HCT116 (cell line): ENCODE measurements around the gene FAM83G. TPM values are rescaled to one million over a fixed set of nuclear protein-coding genes. Genes with fewer than 3 reads are reported as not detected.
A peak's percentile ranks its signal among the peaks of the same experiment; 100 is the strongest.

Experiments used
- ATAC-seq: fragments of 200-7000 bp; cut with Tn5 transposase; 2 replicates; pipeline ENCODE4 v1.9.1; 2020; ENCODE audit warnings: mild to moderate bottlenecking, moderate library complexity
- BruUV-seq: library from RNA; stranded (reverse); fragments of 400-500 nt; replicated peaks from 2 replicates; lab custom pipeline; 2021; lab: Mats Ljungman, UMichigan
- CTCF ChIA-PET: fragments of 300-600 bp; sonication (Branson Sonifier 250); formaldehyde crosslinking; loops from one replicate; lab custom pipeline; 2021; ENCODE audit warnings: antibody characterized with exemption; lab: Charles Lee
- POLR2A ChIA-PET: fragments of 300-600, 350-600 bp; sonication (Branson Sonifier 250); formaldehyde crosslinking; loops from one replicate; lab custom pipeline; 2021; ENCODE audit warnings: antibody characterized with exemption; lab: Charles Lee
- RAD21 ChIA-PET, 2 experiments: fragments of 300-600 bp; sonication (Branson Sonifier 250); formaldehyde crosslinking; loops; one replicate each; lab custom pipeline; 2023; ENCODE audit warnings: low total read pairs in 2 of 2; ENCODE audit not compliant: uncharacterized antibody in 2 of 2, unreplicated experiment in 2 of 2, low non-redundant PET in 1 of 2; lab: Charles Lee
- DNase-seq: peaks from one replicate; pipeline ENCODE4 v3.0.0-alpha.2; 2010; ENCODE audit warnings: low read depth, low spot score
- H2AFZ ChIP-seq: fragments of 200-600 bp; shearing (Covaris generic), sonication (generic); 2 replicates; pipeline ENCODE4 v1.6.1; 2017; ENCODE audit warnings: low read depth, mixed run types, mixed read lengths, antibody characterized with exemption, low read length; ENCODE audit not compliant: poor library complexity, severe bottlenecking
- H3K27ac ChIP-seq: 2 replicates; pipeline ENCODE4 v1.5.1; 2012; ENCODE audit warnings: low read depth, low read length
- H3K27me3 ChIP-seq: fragments of 200-600 bp; sonication (generic); 2 replicates; pipeline ENCODE4 v1.6.1; 2016; ENCODE audit warnings: mixed run types, low read length, mixed read lengths; ENCODE audit not compliant: insufficient read depth
- H3K36me3 ChIP-seq, 2 experiments: fragments of 200-500 bp in 1 of 2; fragments of 200-600 bp in 1 of 2; sonication (Bioruptor generic) in 1 of 2; sonication (generic) in 1 of 2; 2 replicates each; pipeline versions ENCODE4 v1.5.1 to v1.6.1; 2014 to 2016; ENCODE audit warnings: low read length in 2 of 2, inconsistent platforms in 1 of 2, mixed read lengths in 1 of 2, mixed run types in 1 of 2; ENCODE audit not compliant: insufficient read depth in 2 of 2, control insufficient read depth in 1 of 2
- H3K4me1 ChIP-seq, 2 experiments: fragments of 200-600 bp in 1 of 2; sonication (generic) in 1 of 2; 2 replicates each; pipeline versions ENCODE4 v1.5.1 to v1.6.1; 2012 to 2017; ENCODE audit warnings: low read length in 2 of 2, inconsistent platforms in 1 of 2, mild to moderate bottlenecking in 1 of 2, mixed read lengths in 1 of 2, mixed run types in 1 of 2, moderate library complexity in 1 of 2; ENCODE audit not compliant: insufficient read depth in 2 of 2, control insufficient read depth in 1 of 2
- H3K4me2 ChIP-seq: fragments of 200-600 bp; sonication (generic); 2 replicates; pipeline ENCODE4 v1.6.1; 2017; ENCODE audit warnings: mixed run types, low read length, mixed read lengths
- H3K4me3 ChIP-seq, 2 experiments: fragments of 200-600 bp in 1 of 2; sonication (generic) in 1 of 2; replicated peaks in 1 of 2; 2 replicates each; pipeline ENCODE4 v1.5.1; 2011 to 2016; ENCODE audit warnings: low read length in 2 of 2, control low read depth in 1 of 2, low read depth in 1 of 2, mild to moderate bottlenecking in 1 of 2, mixed read lengths in 1 of 2, mixed run types in 1 of 2
- H3K79me2 ChIP-seq: fragments of 200-600 bp; sonication (generic); 2 replicates; pipeline ENCODE4 v1.6.1; 2017; ENCODE audit warnings: mild to moderate bottlenecking, mixed run types, low read length, moderate library complexity, mixed read lengths; ENCODE audit not compliant: insufficient read depth
- H3K9ac ChIP-seq: fragments of 200-600 bp; sonication (generic); 2 replicates; pipeline ENCODE4 v1.6.1; 2016; ENCODE audit warnings: low read length, mixed read lengths
- H3K9me2 ChIP-seq: fragments of 200-600 bp; sonication (generic), shearing (Covaris generic); 2 replicates; pipeline ENCODE4 v1.6.1; 2017; ENCODE audit warnings: mixed run types, mild to moderate bottlenecking, moderate library complexity; ENCODE audit not compliant: insufficient read depth
- H3K9me3 ChIP-seq, 2 experiments: fragments of 200-500 bp in 1 of 2; fragments of 200-600 bp in 1 of 2; sonication (Bioruptor generic) in 1 of 2; sonication (generic) in 1 of 2; 2 replicates each; pipeline ENCODE4 v1.6.1; 2014 to 2017; ENCODE audit warnings: low read length in 2 of 2, mixed read lengths in 2 of 2, inconsistent platforms in 1 of 2, low read depth in 1 of 2, mild to moderate bottlenecking in 1 of 2, mixed run types in 1 of 2, moderate library complexity in 1 of 2; ENCODE audit not compliant: control insufficient read depth in 1 of 2, insufficient read depth in 1 of 2
- H4K20me1 ChIP-seq: fragments of 200-600 bp; sonication (generic), shearing (Covaris generic); 2 replicates; pipeline ENCODE4 v1.6.1; 2017; ENCODE audit warnings: mixed run types, mild to moderate bottlenecking, moderate library complexity; ENCODE audit not compliant: insufficient read depth
- EZH2 ChIP-seq: fragments of 200-600 bp; sonication (generic); IDR thresholded peaks from 2 replicates; pipeline ENCODE4 v1.6.1; 2017; ENCODE audit warnings: antibody characterized with exemption, mixed run types
- FOSL1 ChIP-seq: IDR thresholded peaks from 2 replicates; pipeline ENCODE4 v1.6.1; 2012; ENCODE audit warnings: low read depth
- JUND ChIP-seq: IDR thresholded peaks from 2 replicates; pipeline ENCODE4 v1.6.1; 2012
- POLR2AphosphoS5 ChIP-seq: IDR thresholded peaks from 2 replicates; pipeline ENCODE4 v1.6.1; 2011; ENCODE audit warnings: mild to moderate bottlenecking, low read depth, low read length, moderate library complexity
- SRF ChIP-seq: IDR thresholded peaks from 2 replicates; pipeline ENCODE4 v1.6.1; 2012; ENCODE audit warnings: low read depth
- ZFX ChIP-seq: fragments of 450-650 bp; IDR thresholded peaks from 2 replicates; pipeline ENCODE4 v1.6.1; 2017
- intact Hi-C: fragments of 100-400 bp; cut with micrococcal nuclease; formaldehyde crosslinking; loops from 2 replicates; pipeline ENCODE4 v1.10.0; 2022
- total RNA-seq: library from RNA; stranded (reverse); gene quantifications from one replicate; pipeline ENCODE4 v1.2.1, GENCODE V29; 2021; ENCODE audit not compliant: unreplicated experiment

FAM83G gene
- total RNA-seq, 1 experiment from 2014 or later: 33.9 TPM

DNA sequence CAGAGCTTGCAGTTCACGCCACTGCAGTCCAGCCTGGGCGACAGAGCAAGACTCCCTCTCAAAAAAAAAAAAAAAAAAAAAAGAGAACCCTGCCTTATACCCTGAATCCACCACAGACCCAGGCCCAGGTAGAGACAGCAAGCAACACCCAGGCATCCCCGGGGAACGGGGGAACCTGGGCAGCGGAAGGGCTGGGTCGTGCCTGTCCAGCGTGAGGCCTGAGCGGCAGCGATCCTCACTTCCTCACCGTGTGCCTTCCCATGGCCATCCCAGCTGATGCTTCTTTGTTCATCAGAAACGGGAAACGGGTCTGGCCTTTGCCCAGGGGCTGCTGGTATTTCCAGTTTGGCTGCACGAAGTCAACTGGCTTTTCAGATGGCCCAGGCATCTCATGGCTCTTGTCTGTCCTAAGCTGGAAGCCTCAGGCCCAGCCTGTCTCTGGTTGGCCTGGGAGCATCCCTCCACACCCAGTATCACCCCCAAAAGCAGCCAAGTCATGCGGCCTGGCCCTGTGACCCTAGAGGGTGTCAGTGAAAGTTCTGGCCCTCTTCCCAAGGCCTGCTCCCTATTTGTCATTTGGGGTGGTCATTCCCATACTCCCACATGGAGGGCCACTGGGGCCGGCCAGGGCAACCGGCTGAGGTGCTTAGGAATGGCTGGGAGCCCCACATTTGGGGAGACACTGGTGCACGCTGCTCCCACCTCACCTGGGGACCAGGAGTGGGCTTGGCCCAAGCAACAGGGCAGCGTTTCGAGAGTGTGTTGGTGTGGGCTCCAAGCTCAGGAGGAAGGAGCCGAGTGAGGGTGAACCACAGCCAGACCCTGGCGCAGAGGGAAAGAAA lies 20.1 kb downstream of the FAM83G start:
- H3K27ac ChIP-seq: no peak overlapping the region
- no peaks in the 10 kb centered on the region for H3K27me3 ChIP-seq
- ChIA-PET RAD21 (no interaction called here), CTCF (no interaction called here), POLR2A (no interaction called here)
- H3K79me2 ChIP-seq: peaks cover 24% of the 10 kb centered on the region
- no peaks in the 10 kb centered on the region for H3K9me2 ChIP-seq
- no peaks in the 10 kb centered on the region for H4K20me1 ChIP-seq
- H3K9me3 ChIP-seq: no peaks in the 10 kb centered on the region
- no peak overlapping the region for H3K4me3 ChIP-seq
- BruUV-seq: no TSS peak
- peaks cover 17 to 31% of the 10 kb centered on the region in 2 experiments for H3K4me1 ChIP-seq
- no peak overlapping the region for H2AFZ ChIP-seq
- ATAC-seq (no peak), DNase-seq (no peak)
- peaks cover 18 to 23% of the 10 kb centered on the region in 2 experiments; a peak in 3 of 4 replicates for H3K36me3 ChIP-seq
- H3K4me2 ChIP-seq: no peak overlapping the region
- no peak for TF ChIP-seq SRF
- TF ChIP-seq POLR2AphosphoS5: no peak
- intact Hi-C loops: no loop called here
- H3K9ac ChIP-seq: no peak overlapping the region

DNA sequence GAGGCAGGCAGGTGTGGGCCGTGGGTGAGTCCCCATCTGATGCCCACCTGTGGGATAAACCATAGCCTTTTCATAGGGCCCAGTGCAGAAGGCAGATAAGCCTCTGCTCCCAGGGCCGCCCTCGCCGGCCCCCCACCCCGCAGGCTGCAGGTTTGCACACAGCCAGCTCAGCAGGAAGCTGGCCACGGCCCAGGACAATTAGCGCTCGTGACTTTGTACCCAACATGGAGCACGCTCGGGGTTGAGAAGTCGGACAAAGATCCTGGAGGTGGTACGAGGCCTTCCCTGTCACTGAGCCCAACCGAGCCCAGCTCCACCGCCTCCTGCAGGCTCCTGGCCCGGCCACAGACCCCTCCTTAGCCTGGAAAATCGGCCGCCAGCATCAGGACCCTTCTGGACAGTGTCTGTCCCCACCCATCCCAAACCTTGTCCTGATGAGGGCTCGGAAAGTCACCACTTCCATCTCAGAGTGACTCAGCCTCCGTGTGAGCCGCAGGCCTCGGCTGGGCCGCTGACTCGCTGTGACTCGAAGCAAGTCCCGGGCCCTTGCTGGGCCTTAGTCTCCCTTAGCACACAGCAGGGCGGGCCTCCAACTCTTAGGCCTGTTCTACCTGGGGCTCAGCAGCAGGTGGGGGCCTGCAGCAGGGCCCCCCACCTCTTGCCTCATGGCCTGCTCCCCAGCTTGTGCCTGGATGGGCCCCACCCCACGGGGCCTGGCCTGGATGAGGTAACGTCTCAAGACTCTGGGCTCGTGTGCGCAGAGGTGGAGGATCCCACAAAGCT lies 22.7 kb downstream of the FAM83G start:
- CTCF ChIA-PET: interaction anchor here (2.0 kb wide), 1 partner anchor 21 kb away, joined by 6 read pairs; no protein-coding TSS in a partner anchor
- Histone ChIP-seq H3K4me3 (peak overlapping the region in 1 of 2 experiments; percentile 11; a peak in 1 of 4 replicates), H3K4me1 (peaks cover 17 to 31% of the 10 kb centered on the region in 2 experiments), H3K79me2 (peaks cover 18% of the 10 kb centered on the region), H3K9ac (peak overlapping the region; percentile 65), H3K36me3 (peaks cover 29 to 42% of the 10 kb centered on the region in 2 experiments; a peak in 3 of 4 replicates), H3K4me2 (peak overlapping the region; percentile 57), H3K9me2 (no peaks in the 10 kb centered on the region), H4K20me1 (no peaks in the 10 kb centered on the region), H2AFZ (no peak overlapping the region), H3K27ac (peak overlapping the region; percentile 63), H3K9me3 (no peaks in the 10 kb centered on the region), H3K27me3 (no peaks in the 10 kb centered on the region)
- intact Hi-C loops: no loop called here
- POLR2A ChIA-PET: no interaction called here
- ATAC-seq (peak; percentile 85), DNase-seq (peak; percentile 31)
- no TSS peak for BruUV-seq
- RAD21 ChIA-PET: no interaction called here
- peak; percentile 74 for TF ChIP-seq FOSL1
- TF ChIP-seq EZH2: no peak
- TF ChIP-seq ZFX: peak; percentile 59; the same call in 1 of the 2 replicates
- peak; percentile 33; the same call in 1 of the 2 replicates for TF ChIP-seq JUND
